Common myeloid progenitor, CD34-positive (primary cell): Measurements from ENCODE around the gene ULK1.

Experiments
- CTCF ChIA-PET: fragments of 350-600 bp; sonication (Branson Sonifier 250); formaldehyde crosslinking; loops from one replicate; lab custom pipeline; 2021; ENCODE audit warnings: antibody characterized with exemption; lab: Charles Lee
- POLR2A ChIA-PET: fragments of 350-600 bp; sonication (Branson Sonifier 250); formaldehyde crosslinking; loops from one replicate; lab custom pipeline; 2021; ENCODE audit warnings: antibody characterized with exemption; lab: Charles Lee
- DNase-seq, 3 donors: peaks; one replicate each; pipeline versions ENCODE4 v3.0.0 to v3.0.0-alpha.2; 2013
- H3K27ac ChIP-seq, 2 experiments: 1 replicate in 1 of 2; 2 replicates in 1 of 2; pipeline ENCODE4 v1.7.0; 2013; ENCODE audit warnings: inconsistent platforms in 2 of 2, low read length in 2 of 2, mild to moderate bottlenecking in 2 of 2, low read depth in 1 of 2, moderate library complexity in 1 of 2; ENCODE audit not compliant: severe bottlenecking in 2 of 2, insufficient read depth in 1 of 2, poor library complexity in 1 of 2
- H3K27me3 ChIP-seq, 5 experiments: replicated peaks in 2 of 5; 1 replicate in 3 of 5; 2 replicates in 2 of 5; pipeline versions ENCODE4 v1.6.1 to v1.7.0; 2013; ENCODE audit warnings: low read length in 4 of 5, mild to moderate bottlenecking in 2 of 5, moderate library complexity in 2 of 5, inconsistent platforms in 1 of 5; ENCODE audit not compliant: insufficient read depth in 5 of 5, control insufficient read depth in 4 of 5
- H3K36me3 ChIP-seq, 4 experiments: 1 replicate in 2 of 4; 2 replicates in 2 of 4; pipeline versions ENCODE4 v1.6.1 to v1.7.0; 2013; ENCODE audit warnings: low read length in 3 of 4, control low read depth in 1 of 4, mild to moderate bottlenecking in 1 of 4; ENCODE audit not compliant: control insufficient read depth in 4 of 4, insufficient read depth in 4 of 4
- H3K4me1 ChIP-seq, 4 experiments: 1 replicate in 3 of 4; 2 replicates in 1 of 4; pipeline versions ENCODE4 v1.6.1 to v1.7.1; 2013; ENCODE audit warnings: low read length in 3 of 4, mild to moderate bottlenecking in 3 of 4, control low read depth in 1 of 4, inconsistent platforms in 1 of 4, moderate library complexity in 1 of 4; ENCODE audit not compliant: control insufficient read depth in 4 of 4, insufficient read depth in 4 of 4; ENCODE audit errors: control extremely low read depth in 1 of 4
- H3K4me3 ChIP-seq, 7 experiments: 1 replicate in 4 of 7; 2 replicates in 3 of 7; pipeline versions ENCODE4 v1.5.1 to v1.7.0; 2013; ENCODE audit warnings: mild to moderate bottlenecking in 7 of 7, low read length in 6 of 7, moderate library complexity in 6 of 7, inconsistent platforms in 2 of 7, low read depth in 2 of 7, control low read depth in 1 of 7; ENCODE audit not compliant: insufficient read depth in 4 of 7, control insufficient read depth in 1 of 7; ENCODE audit errors: extremely low read depth in 1 of 7
- H3K9me3 ChIP-seq, 5 experiments: 1 replicate in 4 of 5; 2 replicates in 1 of 5; pipeline versions ENCODE4 v1.6.1 to v1.7.1; 2013; ENCODE audit warnings: low read length in 4 of 5, mild to moderate bottlenecking in 2 of 5, inconsistent platforms in 1 of 5, low read depth in 1 of 5, moderate library complexity in 1 of 5; ENCODE audit not compliant: control insufficient read depth in 4 of 5, insufficient read depth in 2 of 5; ENCODE audit errors: control extremely low read depth in 1 of 5
- WGBS: methylation state at CpG from one replicate; pipeline ENCODE4 v1.1.5; 2013; ENCODE audit not compliant: insufficient coverage; 5-methylcytosine and 5-hydroxymethylcytosine counted together

The ULK1 gene

GRCh38 chr12:131914179-131914702, 19.8 kb downstream of the ULK1 start:
- Histone ChIP-seq H3K4me3 (no peak overlapping the region), H3K27ac (no peak overlapping the region), H3K4me1 (no peaks in the 10 kb centered on the region), H3K36me3 (peaks cover 13 to 89% (median 59%) of the 10 kb centered on the region in 4 experiments), H3K27me3 (no peaks in the 10 kb centered on the region), H3K9me3 (no peaks in the 10 kb centered on the region)
- CTCF ChIA-PET: no interaction called here
- WGBS: 98% methylated on average over 12 of the region's 14 CpGs
- POLR2A ChIA-PET: no interaction called here
- DNase-seq: no peak

- 99% methylated on average over 18 of the region's 20 CpGs for WGBS
- no peaks in the 10 kb centered on the region for H3K27me3 ChIP-seq
- POLR2A ChIA-PET: interaction anchor here (0.5 kb wide), 1 partner anchor 46 kb away, joined by 4 read pairs; no protein-coding TSS in a partner anchor
- H3K4me1 ChIP-seq: no peaks in the 10 kb centered on the region
- H3K36me3 ChIP-seq: peaks cover 13 to 88% (median 61%) of the 10 kb centered on the region in 4 experiments
- CTCF ChIA-PET: interaction anchor here (1.0 kb wide), 1 partner anchor 11 kb away, joined by 3 read pairs; no protein-coding TSS in a partner anchor
- no peaks in the 10 kb centered on the region for H3K9me3 ChIP-seq
- H3K4me3 ChIP-seq: no peak overlapping the region
- no peak overlapping the region for H3K27ac ChIP-seq
- no peak for DNase-seq
Measured at GRCh38 chr12:131915000-131915689, 20.7 kb downstream of the ULK1 start.

- Histone ChIP-seq H3K4me3 (no peak overlapping the region), H3K27ac (no peak overlapping the region), H3K27me3 (no peaks in the 10 kb centered on the region), H3K36me3 (peaks cover 13 to 88% (median 60%) of the 10 kb centered on the region in 4 experiments), H3K4me1 (no peaks in the 10 kb centered on the region), H3K9me3 (no peaks in the 10 kb centered on the region)
- POLR2A ChIA-PET: no interaction called here
- CTCF ChIA-PET: interaction anchor here (1.0 kb wide), 2 partner anchors 11 to 80 kb away, joined by 3 read pairs; no protein-coding TSS in a partner anchor
- 97% methylated on average over 14 of the region's 21 CpGs for WGBS
- no peak for DNase-seq
Measured at GRCh38 chr12:131915823-131916222, 21.4 kb downstream of the ULK1 start.

GRCh38 chr12:131916306-131917138, 22.1 kb downstream of the ULK1 start:
- ChIA-PET CTCF (interaction anchor here (1.0 kb wide), 2 partner anchors 12 to 81 kb away, joined by 3 read pairs; no protein-coding TSS in a partner anchor), POLR2A (no interaction called here)
- WGBS: 97% methylated on average over 29 of the region's 36 CpGs
- Histone ChIP-seq H3K27ac (no peak overlapping the region), H3K9me3 (no peaks in the 10 kb centered on the region), H3K4me1 (no peaks in the 10 kb centered on the region), H3K36me3 (peaks cover 10 to 88% (median 57%) of the 10 kb centered on the region in 4 experiments), H3K4me3 (no peak overlapping the region), H3K27me3 (no peaks in the 10 kb centered on the region)
- no peak for DNase-seq

GRCh38 chr12:131917139-131917710, 22.8 kb downstream of the ULK1 start:
- Histone ChIP-seq H3K27ac (no peak overlapping the region), H3K4me1 (no peaks in the 10 kb centered on the region), H3K27me3 (no peaks in the 10 kb centered on the region), H3K36me3 (peaks cover 3 to 85% (median 55%) of the 10 kb centered on the region in 4 experiments), H3K9me3 (no peaks in the 10 kb centered on the region), H3K4me3 (no peak overlapping the region)
- no peak for DNase-seq
- POLR2A ChIA-PET: no interaction called here
- WGBS: 99% methylated on average over 13 of the region's 31 CpGs
- CTCF ChIA-PET: interaction anchor here (1.4 kb wide), 1 partner anchor 21 kb away, joined by 4 read pairs; no protein-coding TSS in a partner anchor

GRCh38 chr12:131917711-131918306, 23.4 kb downstream of the ULK1 start:
- Histone ChIP-seq H3K4me1 (no peaks in the 10 kb centered on the region), H3K27ac (no peak overlapping the region), H3K9me3 (no peaks in the 10 kb centered on the region), H3K4me3 (no peak overlapping the region), H3K36me3 (peaks cover 3 to 81% (median 54%) of the 10 kb centered on the region in 4 experiments), H3K27me3 (no peaks in the 10 kb centered on the region)
- WGBS: 98% methylated on average over 13 of the region's 18 CpGs
- ChIA-PET CTCF (interaction anchor here (1.4 kb wide), 1 partner anchor 21 kb away, joined by 4 read pairs; no protein-coding TSS in a partner anchor), POLR2A (no interaction called here)
- no peak for DNase-seq
